Right ventricle myocardium inferior (tissue), 1 donor: ENCODE results near the gene PLA2G12A. TPM values are rescaled to one million over a fixed set of nuclear protein-coding genes. Genes with fewer than 3 reads are reported as not detected.

Source experiments
- ATAC-seq: fragments of 200-7000 bp; cut with Tn5 transposase; one replicate; pipeline ENCODE4 v1.9.1; 2020; ENCODE audit warnings: mild to moderate bottlenecking, moderate library complexity
- DNase-seq: peaks from one replicate; pipeline ENCODE4 v3.0.0; 2021; ENCODE audit errors: missing footprints
- intact Hi-C: fragments of 100-400 bp; cut with DNase I; formaldehyde crosslinking; loops from one replicate; pipeline ENCODE4 v1.11.0; 2022
- total RNA-seq: library from RNA; stranded (reverse); fragmentation: NEBNext Ultra II Directional; extraction: Animal tissue kit (Norgen Biotek cat#: 25700); gene quantifications from one replicate; pipeline ENCODE4 v1.2.1, GENCODE V29; 2021
- donor health status: DM: no; HTN: yes; CAD: no; lungs with severe emphysema.

The PLA2G12A gene
- total RNA-seq, 1 donor from 2014 or later = 64.8 TPM

GRCh38 chr4:109730619-109731545, 1.0 kb upstream of the PLA2G12A start:
- intact Hi-C loops = loop anchor here (1.0 to 2.0 kb wide), 2 partner anchors 28 to 84 kb away; partner anchors contain the start of genes CASP6 and GAR1
- DNase-seq = no peak
- no peak for ATAC-seq

DNA sequence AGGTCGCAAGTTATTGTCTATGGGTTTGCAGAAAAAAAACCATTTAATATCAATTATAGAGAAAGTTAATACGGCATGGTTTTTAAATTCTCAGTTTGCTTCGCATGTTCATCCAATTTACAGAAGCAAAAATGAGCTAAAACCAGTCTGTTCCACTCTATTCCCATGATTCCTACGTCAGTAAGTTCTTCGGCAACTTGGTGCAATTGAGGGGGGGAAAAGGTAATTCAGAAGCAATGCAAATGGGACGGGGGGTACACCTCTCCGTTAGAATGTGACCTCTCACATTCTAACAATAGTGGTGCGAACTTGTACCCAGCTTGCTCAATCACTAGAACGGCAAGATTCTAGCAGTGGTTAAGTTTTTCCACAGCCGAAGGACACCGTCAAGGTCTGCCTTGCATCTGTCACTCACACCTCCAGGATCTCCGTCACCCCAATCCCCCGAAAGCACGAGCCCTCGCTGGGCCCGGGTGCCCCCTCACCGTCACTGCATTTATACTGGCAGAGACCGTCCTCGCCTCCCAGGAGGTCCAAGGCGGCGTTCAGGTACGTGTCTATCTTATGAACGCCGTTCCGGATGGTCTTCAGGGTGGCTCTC, 653 bp downstream of the PLA2G12A start:
- intact Hi-C loops = no loop called here
- DNase-seq (no peak), ATAC-seq (no peak)

DNA sequence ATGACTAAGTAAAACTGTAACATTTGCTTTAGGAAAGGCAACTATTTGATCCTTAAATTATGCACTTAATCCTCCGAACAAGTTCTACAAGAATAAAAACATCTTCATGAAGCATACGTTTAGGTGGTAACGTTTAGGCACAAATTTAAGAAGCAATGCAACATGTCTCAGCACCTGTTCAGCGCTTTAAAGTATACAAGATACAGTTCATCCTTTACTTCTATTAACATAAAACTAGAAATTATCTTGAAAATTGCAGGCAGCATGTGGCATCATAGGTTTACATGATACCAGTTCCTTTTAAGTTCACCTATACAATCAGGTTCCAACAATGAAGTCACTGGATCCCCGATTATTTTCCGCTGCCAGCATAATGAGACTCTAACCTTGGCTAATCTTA, 1.5 kb downstream of the PLA2G12A start:
- ATAC-seq (no peak), DNase-seq (no peak)
- intact Hi-C loops = no loop called here

GRCh38 chr4:109723110-109723509, 6.8 kb downstream of the PLA2G12A start:
- intact Hi-C loops = no loop called here
- ATAC-seq (no peak), DNase-seq (no peak)

DNA sequence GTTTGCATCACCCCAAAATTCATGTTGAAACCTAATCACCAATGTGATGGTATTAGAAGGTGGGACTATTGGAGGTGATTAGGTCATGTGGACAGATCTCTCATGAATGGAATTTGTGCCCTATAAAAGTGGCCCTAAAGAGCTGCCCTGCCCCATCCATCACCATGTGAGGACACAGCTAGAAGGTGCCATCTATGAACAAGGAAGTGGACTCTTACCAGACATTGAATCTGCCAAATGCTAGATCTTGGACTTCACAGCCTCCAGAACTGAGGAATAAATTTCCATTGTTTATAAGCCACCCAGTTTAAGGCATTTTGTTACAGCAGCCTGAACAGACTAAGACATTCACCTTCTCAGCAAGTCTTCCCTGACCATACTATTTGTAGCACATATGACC, 7.5 kb downstream of the PLA2G12A start:
- intact Hi-C loops = no loop called here
- DNase-seq (no peak), ATAC-seq (no peak)

GRCh38 chr4:109721033-109721432, 8.8 kb downstream of the PLA2G12A start:
- ATAC-seq (no peak), DNase-seq (no peak)
- intact Hi-C loops = no loop called here

- no peak for ATAC-seq
- DNase-seq = no peak
- intact Hi-C loops = no loop called here
Observed at GRCh38 chr4:109719604-109720003, 10.3 kb downstream of the PLA2G12A start.

- ATAC-seq (no peak), DNase-seq (no peak)
- intact Hi-C loops = no loop called here
Observed at GRCh38 chr4:109718759-109719158, 11.1 kb downstream of the PLA2G12A start.

GRCh38 chr4:109713500-109713899, 16.4 kb downstream of the PLA2G12A start:
- ATAC-seq (no peak), DNase-seq (no peak)
- intact Hi-C loops = no loop called here

DNA sequence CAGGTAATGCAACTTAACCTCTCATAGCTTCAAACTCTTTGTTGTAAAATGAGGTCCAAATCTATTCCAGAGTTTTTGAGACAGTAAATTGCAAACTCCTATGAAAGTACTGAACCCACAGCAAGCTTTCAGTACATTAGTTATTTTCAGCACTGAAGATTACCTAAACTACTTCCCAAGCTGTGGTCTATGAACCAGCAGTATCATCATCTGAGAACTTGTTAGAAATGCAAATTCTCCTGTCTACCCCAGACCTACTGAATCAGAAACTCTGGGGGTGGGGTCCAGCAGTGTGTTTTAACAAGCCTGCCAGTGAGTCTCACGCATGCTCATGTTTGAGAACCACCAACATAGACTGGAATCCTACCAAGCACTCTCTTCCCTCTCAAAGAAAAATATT, 20.9 kb downstream of the PLA2G12A start:
- intact Hi-C loops = loop anchor here (10.0 kb wide), 1 partner anchor 144 kb away; the partner anchor contains the start of gene MCUB
- DNase-seq (no peak), ATAC-seq (no peak)

GRCh38 chr4:109708435-109708834, 21.4 kb downstream of the PLA2G12A start:
- no peak for DNase-seq
- no peak for ATAC-seq
- intact Hi-C loops = loop anchor here (10.0 kb wide), 1 partner anchor 144 kb away; the partner anchor contains the start of gene MCUB

DNA sequence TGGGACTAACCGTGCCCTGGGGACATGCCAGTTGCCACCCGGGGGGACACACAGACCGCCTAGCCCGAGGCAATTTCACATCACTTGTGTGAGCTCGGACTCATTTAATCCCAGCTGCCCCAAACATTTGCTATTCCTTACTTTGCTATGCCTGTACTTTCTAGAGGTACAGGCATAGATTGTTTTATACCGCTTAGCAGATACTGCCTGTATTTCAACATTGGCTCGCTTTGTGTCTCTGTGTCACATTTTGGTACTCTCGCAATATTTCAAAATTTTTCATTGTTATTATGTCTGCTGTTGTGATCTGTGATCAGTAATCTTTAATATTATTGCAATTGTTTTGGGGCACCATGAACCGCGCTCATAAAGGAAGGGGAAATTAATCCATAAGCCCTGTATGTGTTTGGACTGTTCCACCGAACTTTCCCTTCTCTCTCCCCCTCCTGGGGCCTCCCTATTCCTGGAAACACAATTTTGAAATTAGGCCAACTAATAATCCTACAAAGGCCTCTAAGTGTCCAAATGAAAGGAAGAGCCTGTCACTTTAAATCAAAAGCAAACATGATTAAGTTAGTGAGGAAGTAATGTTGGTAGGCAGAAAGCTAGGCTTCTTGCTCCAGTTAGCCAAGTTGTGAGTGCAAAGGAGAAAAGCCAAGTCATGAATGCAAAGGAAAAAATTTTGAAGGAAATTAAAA, 26.1 kb downstream of the PLA2G12A start:
- ATAC-seq (no peak), DNase-seq (no peak)
- intact Hi-C loops = loop anchor here (2.0 to 10.0 kb wide), 4 partner anchors 27 to 272 kb away; partner anchors contain the start of genes GAR1, MCUB, PLA2G12A and SEC24B

DNA sequence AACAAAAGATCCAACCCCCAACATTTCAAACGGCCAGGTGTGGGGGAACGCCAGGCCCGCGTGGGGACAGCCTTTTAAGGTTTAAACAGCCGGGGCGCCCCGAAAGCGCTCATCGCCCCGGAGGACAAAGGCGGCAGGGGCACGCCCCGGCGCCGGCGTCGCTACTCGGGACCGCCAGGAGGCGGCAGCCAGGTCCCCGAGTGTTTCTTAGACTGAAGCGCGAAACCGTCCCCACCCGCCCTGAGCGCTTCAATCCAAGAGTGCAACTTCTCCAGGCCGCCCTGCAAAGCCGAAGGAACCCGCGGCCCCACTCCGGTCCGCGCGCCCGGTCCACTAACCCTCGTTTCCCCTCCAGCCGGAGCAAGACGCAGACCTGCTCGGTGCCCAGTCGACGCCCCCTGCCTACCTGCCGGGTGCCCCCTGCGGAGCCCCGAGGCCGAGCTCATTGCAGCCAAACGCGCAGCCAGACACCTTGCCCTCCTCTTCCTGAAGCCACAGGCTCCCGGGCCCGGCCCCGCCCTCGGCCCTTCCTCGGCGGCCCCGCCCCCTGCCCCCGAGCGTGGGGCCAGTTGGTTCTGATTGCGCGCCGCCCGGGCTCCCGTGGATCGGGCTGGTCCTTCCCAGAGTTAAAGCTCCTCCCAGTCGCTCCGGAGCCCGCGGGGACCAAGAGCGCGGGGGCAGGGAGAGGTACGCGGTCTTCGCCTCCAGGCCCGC, 26.8 kb downstream of the PLA2G12A start, which contains the start of gene CASP6:
Gene CASP6, minus strand, starts transcription at position 496 of the 714 bp plus-strand sequence. Its CDS starts 50 bp downstream, at position 446.
- ATAC-seq (peak; percentile 99), DNase-seq (peak; percentile 96)
- intact Hi-C loops = loop anchor here (2.0 to 10.0 kb wide), 4 partner anchors 28 to 271 kb away; partner anchors contain the start of genes GAR1, MCUB, PLA2G12A and SEC24B

DNA sequence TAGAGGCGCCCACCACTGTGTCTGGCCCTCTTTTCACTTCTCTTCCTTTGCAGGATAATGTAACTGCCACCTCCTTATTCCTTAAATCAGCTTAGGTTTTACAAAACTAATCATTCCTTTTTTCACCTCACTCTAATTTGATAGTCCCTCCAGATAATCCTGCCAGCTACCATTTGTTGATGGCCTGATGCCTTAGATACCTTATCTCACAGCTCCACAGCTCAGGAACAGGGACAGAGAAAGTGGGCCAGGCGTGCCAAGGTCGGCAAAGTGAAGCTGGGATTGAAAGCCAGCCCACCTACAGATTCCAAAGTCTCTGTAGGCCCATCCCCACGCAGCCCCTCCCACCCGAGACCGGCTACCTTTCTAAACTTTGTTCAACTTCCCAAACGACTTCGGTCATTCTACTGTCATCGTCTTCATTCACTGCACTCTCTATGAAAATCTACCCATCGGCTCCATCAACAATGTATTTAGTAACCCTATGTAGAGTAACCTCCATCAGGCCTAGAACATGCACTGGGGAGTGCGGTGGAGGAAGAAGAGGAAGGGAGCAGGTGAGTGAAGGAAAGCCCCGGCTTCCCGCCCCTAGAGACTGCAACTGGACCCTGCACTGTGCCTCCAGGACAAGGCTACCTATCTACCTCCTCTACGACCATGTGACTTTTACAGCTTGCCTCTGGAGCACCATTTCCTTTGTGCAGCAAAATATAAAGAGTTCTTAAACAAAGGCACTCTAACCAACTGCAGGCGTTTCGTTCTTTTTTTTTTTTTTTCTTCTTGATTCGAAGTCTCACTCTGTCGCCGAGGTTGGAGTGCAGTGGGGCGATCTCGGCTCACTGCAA, 28.1 kb downstream of the PLA2G12A start:
- no peak for DNase-seq
- intact Hi-C loops = loop anchor here (2.0 to 10.0 kb wide), 4 partner anchors 29 to 269 kb away; partner anchors contain the start of genes GAR1, MCUB, PLA2G12A and SEC24B
- ATAC-seq = no peak

GRCh38 chr4:109699553-109700225, 30.2 kb downstream of the PLA2G12A start:
- intact Hi-C loops = loop anchor here (5.0 to 10.0 kb wide), 2 partner anchors 135 to 267 kb away; partner anchors contain the start of genes MCUB and SEC24B
- DNase-seq (no peak), ATAC-seq (no peak)

DNA sequence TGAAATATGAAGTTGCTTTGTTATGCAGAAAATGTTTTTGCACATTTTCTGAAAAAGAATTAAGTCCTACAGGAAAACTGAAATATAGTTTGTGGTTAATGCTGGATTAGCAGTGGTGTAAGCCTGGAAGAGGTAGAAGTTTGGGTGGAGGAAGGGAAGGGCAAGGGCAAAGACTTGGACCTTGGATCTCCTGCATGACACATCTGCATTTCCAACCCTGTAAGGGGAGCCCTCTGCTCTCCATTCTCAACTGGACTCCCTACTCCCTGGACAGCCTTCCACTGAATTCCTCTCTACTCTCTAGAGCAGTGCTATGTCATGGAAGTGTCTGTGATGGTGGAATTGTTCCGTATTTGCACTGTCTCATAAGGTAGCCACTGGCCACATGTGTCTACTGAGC, 31.2 kb downstream of the PLA2G12A start:
- ATAC-seq (no peak), DNase-seq (no peak)
- intact Hi-C loops = no loop called here

GRCh38 chr4:109691411-109691920, 38.4 kb downstream of the PLA2G12A start:
- intact Hi-C loops = no loop called here
- ATAC-seq (no peak), DNase-seq (no peak)
